Hypothalamus (tissue), 51 donors: ENCODE measurements around the gene UNC5A.

ENCODE experiments used
- DNase-seq, 51 donors: peaks; one replicate each; lab custom pipeline; 2025; lab: John Stamatoyannopoulos, UW

Gene UNC5A

DNA sequence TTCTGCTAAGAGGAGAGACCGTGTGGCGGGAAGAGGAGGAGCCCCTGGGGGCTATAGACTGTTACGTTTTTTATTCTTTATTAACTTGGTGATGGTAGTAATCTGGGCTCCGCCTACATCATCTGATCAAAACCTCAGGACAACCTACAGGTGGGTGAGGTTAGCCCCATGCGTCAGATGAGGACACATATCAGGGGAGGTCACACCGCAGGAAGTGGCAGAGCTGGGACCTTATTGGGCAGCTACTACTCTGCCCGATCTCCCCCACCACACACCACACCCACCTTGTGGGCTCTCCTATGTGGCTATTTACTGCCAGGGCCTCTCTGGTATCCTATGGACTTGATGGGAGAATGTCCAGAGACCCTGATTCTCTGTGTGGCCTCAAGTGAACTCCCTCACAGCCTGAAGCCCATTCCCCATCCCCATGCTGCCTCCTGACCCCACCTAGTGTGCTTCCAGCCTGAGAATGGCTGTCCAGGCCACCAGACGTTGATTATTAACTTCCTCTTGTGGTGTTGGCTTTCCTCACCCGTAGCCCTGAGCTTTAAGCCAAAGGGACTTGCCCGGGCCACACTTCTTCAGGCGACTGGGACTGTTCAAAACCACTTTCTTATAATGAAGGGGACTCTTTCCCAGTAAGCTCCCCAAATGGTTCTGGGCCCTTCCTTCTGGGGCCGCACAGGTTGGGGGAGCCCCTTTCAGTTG lies 8.2 kb downstream of the UNC5A start:
- no peak for DNase-seq

DNA sequence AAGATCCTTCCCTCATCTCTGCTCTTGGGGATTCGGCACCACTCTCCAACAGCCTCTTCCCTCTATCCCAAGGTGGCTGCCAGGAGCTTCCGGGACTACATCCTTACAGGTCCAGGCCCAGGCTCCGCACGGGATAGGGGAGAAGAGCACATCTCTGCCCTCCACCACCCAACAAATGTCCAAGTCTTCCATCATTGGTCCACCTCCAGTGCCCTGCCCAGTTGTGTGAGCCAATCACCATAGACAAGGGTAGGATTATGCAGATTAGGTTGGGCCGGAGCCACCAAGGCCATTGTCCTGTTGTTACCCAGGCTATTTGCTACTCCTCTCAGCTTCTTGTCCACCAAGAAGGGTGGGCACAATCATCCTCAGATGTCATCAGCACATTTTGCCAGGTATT lies 9.1 kb downstream of the UNC5A start:
- DNase-seq = no peak

DNA sequence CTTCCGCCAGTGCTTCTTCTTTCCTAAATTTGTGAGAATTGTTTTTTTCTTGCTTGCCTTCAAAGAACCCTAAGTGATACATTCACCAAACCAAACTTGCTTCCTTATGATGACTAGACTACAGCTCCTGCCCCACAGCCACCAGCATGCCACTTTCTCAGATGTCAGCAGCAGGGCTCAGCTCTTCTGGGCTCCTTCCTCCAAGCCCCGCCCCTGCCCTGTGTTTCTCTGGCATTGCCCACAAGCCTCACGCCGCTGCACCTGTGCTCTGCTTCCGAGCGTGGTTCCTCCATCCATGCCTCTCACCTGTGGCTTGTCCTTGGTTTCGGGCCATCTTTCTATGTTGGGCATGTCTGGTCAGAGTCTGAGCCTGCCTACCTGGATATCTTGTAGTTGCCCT lies 10.6 kb downstream of the UNC5A start:
- no peak for DNase-seq

DNA sequence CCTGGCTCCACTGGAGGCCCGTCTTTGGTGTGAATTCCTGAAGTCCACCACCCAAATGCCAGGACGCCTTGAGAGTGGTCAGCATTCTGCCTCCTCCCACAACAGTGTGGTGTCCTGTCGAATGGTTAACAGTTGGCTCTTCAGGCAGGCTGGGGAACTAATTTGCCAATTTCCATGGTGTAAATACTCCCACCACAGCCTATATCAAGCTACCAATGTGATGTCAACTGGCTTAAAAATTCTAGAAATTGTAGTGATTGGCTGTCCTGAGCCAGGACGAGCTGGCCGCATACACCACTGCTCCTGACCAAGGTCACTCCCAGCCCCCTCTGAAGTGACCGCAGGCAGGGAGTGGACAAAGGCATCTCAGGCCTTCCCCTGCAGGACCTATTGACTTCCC lies 11.1 kb downstream of the UNC5A start:
- no peak for DNase-seq

DNA sequence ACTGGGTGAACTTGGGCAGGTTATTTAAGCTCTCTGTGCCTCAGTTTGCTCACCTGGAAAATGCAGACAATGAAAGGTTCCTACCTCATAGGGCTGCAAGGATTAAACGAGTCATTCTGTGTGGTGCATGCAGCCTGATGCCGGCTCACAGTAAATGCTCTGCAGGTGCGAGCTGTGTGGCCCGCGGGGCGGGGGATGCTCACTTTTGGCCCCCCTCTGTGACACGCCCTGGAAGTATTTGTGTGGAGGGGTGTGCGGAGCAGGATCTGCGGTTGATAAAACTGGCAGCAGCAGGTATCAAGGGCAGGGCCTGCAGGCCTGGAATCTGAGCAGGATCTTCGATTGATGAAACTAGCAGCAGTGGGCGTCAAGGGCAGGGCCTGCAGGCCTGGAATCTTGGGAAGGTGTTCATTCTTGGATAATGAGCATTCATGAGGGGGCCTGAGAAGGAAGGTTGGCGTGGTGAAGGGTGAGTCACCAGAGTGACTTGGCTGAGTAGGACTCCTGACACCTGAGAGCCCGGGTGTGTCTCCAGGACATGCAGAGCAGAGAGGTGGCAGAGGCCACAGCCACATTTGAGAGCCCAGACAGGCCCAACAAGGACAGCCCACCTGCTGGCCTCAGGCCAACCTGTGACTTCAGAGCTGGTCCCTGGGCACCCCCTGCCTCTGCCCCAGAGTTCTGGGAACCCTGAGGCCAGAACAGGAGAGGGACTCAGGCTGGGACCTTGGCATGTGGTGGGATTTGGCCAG lies 11.9 kb downstream of the UNC5A start:
- DNase-seq = peak in 2 of 51 donors; percentile 64 to 70

DNA sequence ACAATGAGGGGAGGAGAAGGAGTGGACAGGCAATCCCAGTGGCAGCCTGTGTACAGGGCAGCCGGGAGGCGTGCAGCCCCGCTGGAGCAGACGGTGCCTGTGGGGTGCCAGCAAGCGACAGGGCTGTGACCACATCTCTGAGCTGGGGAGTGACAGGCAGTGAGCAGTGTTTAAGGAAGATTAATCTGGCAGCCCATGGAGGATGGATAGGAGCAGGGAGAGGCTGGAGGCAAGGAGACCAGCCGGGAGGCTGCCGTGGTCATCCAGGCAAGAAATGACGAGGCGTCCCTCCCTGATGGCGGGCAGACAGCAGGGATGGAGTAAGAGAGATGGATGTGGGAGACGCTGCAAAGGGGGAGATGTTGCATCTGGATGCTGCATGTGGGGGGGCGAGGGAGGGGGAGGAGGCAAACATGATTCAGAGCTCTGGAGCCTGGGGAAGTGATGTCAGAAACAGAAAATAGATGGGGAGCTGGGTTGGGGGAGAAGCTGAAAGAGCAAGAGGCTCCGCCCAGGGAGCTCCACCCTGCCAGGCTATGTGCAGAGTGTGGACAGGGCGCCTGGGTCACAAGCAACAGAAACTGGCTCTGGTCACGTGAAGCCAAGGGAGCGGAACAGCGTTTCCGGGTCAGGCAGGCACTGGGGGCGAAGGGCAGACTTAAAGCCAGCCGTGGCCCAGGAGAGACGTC lies 12.6 kb downstream of the UNC5A start:
- peak in 3 of 51 donors; percentile 33 to 64 (median 38) for DNase-seq

DNA sequence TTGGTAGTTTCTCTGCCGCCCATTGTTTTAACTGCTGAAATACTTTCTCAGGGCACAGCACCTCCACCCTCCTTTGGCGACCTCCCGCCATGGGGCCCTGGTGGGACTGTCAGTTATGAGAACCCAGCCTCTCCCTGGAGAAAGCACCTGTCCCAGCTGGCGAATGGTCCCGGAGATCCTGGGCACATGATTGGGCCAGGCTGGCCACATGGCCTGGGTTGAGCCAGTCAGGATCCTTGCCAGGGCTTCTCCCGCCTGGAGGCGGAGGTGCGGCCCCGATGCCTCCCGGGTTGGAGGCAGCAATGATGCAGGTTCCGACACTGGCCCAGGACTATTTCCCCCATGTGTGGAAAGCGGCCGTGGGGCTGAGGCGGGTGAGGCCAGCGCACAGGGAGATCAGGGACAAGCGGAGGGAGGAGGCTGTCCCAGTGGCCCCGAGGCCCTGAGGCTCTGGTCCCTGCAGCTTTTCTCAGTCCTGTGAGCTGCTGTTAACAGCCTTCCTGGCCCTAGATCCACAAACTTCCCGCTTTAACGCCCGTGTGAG lies 13.6 kb downstream of the UNC5A start:
- no peak for DNase-seq

DNA sequence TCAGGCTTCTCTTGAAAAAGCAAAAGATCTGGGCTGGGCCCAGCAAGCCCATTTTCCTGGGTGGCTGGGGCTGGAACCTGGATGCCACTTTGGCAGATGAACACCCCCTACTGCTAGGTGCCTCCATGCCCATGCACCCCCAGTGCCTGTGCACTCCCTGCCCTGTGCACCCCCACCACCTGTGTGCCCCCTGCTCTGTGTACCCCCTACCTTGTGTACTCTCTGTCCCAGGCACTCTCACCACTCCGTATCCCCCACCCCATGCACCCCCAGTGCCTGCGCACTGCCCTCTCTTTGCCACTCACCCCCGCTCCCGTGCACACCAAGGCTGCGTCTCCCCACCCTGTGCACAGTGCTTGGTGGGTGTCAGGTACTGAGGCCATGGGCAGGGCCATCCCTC lies 14.2 kb downstream of the UNC5A start:
- DNase-seq = no peak

DNA sequence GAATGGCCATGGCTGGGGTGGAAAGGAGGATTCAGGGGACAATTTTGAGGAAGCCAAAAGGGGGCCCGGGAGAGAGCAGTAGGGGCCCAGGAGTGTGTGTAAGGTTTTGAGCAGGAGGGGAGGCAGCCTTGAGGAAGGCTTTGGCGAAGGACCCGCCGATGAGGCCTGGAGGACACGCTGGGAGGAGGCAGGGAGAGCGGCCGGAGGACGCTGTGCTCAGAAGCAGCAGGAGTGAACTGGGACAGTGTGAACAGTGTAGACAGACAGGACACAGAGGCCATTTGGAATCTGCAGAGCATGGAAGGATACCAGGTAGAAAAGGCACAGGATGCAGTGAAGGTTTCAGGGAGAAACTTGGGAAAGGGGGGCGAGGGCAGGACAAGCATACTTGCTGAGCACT lies 14.9 kb downstream of the UNC5A start:
- DNase-seq = no peak

DNA sequence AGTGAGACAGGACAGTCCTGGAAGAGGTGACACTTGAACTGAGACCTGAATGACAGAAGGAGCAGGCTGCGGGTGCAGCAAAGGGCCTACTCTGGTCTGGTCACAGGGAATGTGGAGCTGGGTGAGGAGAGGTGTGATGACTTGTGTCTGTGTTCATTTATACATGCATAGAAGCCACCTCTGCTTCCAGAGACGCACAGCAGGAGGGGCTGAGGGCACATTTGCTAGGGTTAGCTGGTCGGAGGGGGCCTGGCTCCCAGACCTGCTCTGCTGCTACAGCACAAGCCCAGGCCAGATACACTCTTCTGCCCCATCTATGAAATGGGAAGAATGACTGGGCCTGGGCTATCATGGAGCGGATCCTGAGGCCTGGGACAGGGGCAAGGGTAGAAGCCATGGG lies 15.6 kb downstream of the UNC5A start:
- DNase-seq = no peak

DNA sequence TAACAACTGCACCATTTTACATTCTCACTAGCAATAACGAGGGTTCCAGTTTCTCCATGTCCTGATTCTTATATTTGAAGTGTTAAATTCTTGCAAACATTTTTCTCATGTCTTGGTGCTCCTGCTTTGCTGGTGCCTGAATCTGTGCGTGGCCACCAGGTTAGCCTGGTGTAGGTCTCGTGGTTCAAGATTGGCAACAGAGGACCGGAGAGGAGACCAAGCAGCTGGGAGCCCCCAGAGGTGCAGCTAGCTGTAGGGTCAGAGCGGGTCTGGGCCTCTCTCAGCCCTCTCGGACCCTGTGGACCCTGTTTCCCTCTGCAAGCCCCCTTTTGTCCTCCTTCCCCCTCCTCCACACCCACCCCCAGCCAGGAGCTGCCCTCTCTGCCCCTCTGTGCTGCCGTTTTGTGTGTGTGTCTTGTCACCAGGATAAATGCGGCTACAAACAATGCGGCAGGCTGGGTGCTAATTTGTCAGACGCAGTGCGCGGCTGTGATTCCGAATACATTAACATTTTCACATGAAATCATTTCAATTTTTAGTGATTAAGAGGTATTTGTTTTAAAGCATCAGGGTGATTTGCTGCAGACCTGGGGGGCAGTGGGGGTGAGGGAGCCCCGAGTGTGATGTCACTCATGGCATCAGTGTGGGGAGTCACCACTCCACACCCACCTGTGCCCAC lies 17.5 kb downstream of the UNC5A start:
- DNase-seq = peak in 1 of 51 donors; percentile 11

DNA sequence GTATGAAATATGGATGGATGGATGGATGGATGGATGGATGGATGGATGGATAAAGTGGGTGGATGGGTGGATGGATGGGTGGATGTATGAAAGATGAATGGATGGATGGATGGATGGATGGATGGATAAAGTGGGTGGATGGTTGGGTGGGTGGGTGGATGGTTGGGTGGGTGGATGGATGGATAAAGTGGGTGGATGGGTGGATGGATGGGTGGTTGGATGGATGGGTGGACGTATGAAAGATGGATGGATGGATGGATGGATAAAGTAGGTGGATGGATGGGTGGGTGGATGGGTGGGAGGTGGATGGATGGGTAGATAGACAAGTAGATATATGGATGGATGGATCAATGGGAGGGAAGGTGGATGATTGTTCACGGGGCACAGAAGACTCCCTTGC lies 19.0 kb downstream of the UNC5A start:
- DNase-seq = no peak

DNA sequence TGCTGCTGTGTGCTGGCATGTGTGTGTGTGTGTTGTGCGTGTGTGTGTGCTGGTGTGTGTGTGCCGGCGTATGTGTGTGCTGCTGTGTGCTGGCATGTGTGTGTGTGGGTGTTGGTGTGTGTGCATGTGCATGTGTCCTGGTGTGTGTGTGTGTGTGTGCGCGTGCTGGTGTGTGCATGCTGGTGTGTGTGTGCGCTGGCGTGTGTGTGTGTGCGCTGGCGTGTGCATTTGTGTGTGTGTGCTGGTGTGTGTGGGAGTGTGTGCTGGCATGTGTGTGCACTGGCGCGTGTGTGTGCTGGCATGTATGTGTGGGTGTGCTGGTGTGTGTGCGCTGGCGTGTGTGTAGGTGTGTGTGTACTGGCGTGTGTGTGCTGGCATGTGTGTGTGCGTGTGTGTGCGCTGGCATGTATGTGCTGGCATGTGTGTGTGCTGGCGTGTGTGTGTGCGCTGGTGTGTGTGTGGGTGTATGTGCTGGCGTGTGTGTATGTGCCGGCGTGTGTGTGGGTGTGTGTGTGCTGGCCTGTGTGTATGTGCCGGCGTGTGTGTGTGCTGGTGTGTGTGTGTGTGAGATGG lies 20.1 kb downstream of the UNC5A start:
- DNase-seq = no peak

DNA sequence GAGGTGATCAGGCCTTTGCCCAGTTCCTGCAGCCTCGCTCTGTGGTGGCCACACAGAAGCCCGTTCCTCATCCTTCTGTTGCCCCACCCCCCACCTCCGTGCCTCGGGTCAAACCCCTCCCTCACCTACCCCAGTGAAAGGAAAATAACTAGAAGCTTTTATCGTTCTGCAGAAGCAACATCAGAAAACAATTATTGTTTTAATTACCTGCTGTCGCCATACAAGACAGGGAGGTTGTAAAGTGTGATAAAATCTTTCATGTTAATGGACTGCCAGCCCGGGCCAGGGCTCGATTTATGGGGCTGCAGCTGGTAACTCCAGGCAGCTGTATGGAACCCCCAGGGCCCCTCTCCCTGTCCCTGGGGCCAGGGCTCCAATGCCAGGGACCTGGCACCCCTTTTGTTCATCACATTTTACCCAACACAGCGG lies 20.6 kb downstream of the UNC5A start:
- DNase-seq = no peak

DNA sequence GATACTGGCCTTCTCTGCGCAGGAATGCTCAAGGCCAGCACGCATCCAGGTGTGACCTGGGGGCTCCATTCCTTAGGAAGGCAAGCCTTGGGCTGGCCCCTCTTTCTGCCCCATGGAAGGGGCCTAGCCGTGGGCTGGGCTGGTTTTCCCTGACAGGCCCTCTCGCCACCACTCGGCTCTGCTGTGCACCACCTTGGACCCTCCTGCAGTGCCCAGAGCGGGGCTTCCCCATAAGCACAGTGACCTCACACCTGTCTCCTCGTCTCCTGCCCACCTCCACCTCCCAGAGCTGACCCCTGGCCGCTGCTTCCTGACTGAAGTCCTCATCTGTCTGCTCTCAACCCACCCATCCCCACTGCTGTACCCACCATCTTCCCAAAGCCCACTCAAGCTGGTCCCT lies 21.1 kb downstream of the UNC5A start:
- DNase-seq = no peak

DNA sequence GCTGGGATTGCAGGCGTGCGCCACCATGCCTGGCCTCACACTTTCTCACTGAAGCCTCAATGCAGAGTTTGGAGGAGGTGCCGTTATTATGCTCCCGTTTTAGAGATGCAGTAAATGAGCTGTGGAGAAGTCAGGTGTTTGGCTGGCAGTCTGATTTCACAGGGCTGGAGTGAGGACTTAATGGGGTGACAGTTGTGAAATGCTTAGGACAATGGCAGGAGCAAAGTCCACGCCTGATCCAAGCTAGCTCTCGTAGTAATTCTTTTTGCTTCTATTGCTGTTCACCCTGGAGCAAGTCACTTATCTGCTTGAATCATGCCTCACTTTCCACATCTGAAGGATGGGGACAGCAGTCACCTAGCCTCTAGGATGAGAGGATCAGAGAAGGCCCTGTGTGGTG lies 21.8 kb downstream of the UNC5A start:
- no peak for DNase-seq

DNA sequence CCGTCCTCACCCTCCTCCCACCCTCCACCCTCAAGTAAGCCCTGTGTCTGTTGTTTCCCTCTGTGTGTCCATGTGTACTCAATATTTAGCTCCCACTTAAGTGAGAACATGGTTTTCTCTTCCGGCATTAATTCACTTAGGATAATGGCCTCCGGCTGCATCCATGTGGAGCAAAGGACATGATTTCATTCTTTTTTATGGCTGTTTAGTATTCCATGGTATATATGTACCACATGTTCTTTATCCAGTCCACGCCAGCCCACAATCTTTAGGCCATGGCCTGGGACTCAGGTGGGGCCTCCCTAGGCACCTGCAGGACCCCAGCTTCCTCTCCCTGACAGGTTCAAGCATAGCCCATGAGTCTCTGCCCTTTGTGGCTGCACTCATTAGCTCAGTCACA lies 22.9 kb downstream of the UNC5A start:
- DNase-seq = no peak

DNA sequence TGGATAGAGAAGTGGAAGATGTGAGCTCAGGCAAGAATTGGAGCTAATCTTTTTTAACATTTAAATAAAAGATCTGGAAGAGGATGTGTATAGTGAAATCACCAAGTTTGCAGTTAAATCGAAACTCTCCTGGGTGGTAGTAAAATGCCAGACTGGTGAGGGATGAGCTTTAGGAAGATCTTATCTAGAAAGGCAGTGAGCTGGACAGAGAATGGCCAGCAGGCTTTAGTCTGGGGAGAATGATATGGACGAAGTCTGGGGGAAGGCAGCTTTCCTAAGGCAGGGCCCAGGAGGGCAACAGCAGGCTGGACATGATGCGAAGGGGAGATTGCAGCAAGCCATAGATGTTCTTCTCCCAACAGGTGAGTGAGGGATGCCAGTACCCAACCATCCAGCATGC lies 25.6 kb downstream of the UNC5A start:
- DNase-seq = no peak

DNA sequence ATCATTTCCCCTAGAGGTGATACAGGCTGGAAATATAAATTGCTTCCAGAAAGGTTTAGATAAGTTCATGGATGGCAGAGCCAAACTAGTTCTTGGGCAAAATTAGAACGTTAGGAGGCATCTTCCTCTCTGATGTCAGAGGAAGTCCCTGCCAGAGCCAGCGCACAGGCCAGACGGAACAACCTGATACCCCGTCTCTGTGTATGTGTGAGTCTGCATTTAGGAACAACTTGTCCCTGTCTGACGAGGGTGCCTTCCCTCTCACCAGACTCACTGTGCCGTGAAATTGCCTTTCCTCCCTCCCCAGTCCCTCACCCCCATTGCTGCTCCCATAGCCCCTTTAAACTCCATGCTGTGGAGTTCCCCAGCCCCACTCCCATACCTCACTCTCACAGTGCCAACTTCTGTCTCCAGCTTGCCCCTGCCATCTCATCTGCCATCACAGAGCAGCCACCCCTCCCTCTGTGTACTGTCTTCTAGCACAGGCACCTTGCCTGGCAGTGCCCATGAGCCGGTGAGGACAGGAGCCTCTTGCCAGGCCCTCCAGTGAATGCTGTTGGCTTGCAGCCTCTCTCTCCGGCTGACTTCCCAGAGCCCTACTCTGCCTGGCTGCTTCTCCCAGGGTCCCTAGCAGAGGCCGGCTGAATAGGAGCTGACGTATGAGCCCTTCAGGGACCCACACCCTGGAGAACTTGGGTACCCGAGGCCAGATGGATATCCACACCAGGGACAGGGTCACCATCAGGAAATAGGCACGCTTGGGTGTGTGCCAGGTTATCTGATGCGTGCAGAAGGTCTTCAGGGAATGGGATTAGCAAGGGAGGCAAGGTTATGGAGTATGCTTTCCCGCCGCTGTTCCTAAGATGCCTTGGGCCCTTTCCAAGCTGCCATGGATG lies 26.7 kb downstream of the UNC5A start:
- peak in 1 of 51 donors; percentile 37 for DNase-seq
